HS-5 (cell line): ENCODE results near the gene PTPN6.

Source experiments
- DNase-seq: peaks from one replicate; pipeline ENCODE4 v3.0.0-alpha.2; 2012; ENCODE audit warnings: low read depth

PTPN6 gene

GRCh38 chr12:6956021-6956727, 5.0 kb downstream of the PTPN6 start:
- no peak for DNase-seq

DNA sequence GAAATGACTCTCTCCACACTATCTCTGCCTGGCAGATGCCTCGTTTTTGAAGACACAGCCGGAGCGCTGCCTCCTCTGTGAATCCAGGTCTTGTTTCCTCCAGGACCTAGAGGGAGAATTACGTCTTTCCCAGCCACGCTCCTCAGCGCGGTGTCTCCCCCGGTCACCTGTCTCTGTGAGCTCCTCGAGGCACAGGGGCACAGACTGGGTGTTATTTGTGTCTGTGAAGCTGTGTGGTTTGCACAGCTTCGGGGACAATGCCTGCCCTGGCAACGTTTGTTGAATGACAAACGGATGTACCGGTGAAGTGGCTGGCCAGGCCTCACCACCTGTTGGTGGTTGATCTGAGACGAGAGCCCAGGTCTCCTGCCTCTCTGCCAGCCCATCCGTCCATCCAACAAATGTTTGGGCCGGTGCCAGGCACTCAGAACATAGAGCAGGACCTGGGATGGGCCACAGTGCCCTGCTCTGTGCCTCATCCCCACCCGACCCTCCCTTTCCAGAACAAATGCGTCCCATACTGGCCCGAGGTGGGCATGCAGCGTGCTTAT, 6.1 kb downstream of the PTPN6 start:
- DNase-seq, result no peak

DNA sequence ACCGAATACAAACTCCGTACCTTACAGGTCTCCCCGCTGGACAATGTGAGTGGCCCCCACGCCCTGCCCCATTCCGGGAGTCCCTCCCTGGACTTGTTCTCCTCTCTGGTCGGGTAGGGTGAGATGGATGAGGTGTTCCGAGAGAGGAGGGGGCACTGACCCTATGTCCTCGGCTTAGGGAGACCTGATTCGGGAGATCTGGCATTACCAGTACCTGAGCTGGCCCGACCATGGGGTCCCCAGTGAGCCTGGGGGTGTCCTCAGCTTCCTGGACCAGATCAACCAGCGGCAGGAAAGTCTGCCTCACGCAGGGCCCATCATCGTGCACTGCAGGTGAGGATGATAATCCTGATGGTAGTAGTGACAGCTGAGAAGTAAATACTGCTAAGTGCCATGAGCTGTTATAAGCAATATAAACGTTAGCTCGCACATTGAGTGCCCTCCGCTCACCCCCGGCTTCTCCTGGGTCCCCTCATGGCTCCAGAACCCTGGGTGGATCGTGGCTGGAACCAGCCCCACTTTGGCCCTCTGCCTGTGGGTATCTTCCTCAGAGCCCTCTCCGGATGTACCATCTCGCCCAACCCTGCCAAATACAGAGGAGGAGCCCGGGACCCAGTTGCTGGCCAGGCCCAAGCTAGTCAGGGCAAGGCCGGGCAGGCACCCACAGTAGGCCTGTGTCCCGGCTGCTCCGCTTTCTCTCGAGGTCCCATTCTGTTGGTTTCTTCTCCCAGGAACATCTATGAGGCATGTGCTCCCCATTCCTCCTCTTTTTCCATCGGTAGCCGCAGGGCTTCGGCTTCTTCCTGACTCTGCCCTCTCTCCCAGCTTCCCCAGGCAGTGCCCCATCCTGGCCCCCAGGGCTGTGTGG, 6.8 kb downstream of the PTPN6 start:
- DNase-seq, result no peak

- no peak for DNase-seq
These were observed 7.5 kb downstream of the PTPN6 start for GRCh38 chr12:6958609-6959057.

DNA sequence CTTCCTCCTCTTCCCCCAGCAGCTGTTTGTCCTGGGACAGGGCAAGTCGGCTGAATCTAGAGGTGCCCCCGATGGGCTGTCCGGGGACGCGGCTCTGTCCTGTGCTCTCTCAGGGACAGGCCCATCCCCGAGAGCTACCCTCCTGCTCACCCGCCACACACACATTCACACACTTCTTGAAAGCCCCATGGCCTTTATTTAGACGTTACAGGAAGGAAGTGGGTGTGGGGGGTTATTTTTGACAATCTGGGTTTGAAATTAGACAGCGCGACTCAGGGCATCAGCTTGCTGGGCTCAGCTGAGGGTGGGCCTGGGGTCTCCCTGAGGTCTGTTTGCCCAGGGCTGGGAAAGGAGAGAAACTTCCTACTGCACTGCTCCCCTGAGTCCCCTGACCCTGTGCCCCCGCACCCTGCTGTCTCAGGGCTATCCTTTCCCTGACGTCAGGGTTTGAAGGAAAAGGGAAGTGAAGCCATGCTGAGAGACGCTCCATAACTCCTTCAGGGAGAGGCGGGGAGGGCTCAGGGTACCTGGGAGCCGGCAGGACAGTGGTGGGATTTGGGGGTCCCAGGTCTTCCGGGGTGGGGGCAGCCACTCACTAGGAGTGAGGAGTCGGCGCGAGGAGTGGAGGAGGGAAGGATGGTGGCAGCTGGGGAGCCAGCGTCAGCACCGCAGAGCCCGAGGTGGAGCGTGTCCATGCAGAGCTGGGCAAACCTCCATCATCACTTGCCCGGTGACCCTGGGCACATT, 8.1 kb downstream of the PTPN6 start:
- DNase-seq, result no peak

DNA sequence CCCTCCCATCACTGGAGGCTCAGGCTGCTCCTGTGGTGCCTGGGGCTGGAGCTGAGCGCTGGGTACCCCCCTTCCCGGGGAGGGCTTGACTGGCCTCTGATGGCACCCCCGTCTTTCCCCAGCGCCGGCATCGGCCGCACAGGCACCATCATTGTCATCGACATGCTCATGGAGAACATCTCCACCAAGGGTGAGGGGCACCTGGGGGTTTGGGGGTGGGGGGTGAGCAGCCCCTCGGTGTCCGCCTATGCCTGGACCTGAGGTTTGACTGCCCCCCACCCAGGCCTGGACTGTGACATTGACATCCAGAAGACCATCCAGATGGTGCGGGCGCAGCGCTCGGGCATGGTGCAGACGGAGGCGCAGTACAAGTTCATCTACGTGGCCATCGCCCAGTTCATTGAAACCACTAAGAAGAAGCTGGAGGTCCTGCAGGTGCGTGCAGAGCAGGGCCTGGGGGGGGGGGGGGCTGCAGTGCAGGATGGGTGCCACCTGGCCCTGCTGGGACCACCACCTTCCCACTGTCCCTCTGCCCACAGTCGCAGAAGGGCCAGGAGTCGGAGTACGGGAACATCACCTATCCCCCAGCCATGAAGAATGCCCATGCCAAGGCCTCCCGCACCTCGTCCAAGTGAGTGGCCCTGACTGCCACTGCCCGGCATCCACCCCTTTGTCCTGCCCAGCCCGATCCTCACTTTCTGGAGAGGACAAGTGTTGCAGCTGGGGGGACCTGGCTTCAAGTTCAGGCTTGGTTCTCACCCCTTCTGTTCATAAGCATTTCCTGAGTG, 8.8 kb downstream of the PTPN6 start:
- no peak for DNase-seq

- no peak for DNase-seq
These were observed 9.6 kb downstream of the PTPN6 start for GRCh38 chr12:6960593-6961277.

GRCh38 chr12:6961278-6961694, 10.1 kb downstream of the PTPN6 start:
- no peak for DNase-seq

- no peak for DNase-seq
These were observed 10.6 kb downstream of the PTPN6 start for GRCh38 chr12:6961695-6962284.

- DNase-seq, result no peak
These were observed 11.3 kb downstream of the PTPN6 start for GRCh38 chr12:6962285-6963015.

DNA sequence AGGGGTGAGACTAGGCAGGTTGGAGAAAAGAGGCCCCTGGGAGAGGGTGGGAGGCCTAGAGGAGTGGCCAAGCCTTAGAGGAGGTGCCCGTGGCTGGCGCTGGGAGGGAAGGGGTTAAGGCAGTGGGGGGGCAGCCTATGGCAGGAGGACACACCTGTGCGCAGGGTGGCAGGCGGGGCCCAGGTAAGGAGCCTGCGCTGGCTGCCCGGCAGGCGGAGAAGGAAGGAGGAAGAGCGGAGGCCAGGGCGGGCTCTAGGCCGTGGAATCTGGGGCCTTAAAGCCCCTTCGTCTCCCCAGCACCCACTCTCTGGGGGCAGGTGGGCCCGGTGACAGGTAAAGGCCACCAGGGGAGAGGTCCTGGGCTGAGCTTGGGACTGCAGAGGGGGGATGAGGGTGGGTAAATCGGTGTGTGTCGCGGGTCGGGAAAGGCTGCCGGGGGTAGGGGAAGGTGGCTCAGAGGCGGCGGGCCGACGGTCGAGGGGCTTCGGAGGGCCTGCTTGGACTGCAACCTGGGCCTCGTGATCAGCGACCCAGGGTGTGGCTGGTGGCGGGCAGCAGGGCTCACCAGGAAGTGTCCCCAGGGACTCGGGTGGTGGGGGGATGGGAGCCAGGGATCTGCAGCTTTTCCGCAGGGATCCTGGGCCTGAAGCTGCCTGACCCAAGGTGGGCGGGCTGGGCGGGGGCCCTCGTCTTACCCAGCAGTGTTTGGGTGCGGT, 12.0 kb downstream of the PTPN6 start:
- no peak for DNase-seq

DNA sequence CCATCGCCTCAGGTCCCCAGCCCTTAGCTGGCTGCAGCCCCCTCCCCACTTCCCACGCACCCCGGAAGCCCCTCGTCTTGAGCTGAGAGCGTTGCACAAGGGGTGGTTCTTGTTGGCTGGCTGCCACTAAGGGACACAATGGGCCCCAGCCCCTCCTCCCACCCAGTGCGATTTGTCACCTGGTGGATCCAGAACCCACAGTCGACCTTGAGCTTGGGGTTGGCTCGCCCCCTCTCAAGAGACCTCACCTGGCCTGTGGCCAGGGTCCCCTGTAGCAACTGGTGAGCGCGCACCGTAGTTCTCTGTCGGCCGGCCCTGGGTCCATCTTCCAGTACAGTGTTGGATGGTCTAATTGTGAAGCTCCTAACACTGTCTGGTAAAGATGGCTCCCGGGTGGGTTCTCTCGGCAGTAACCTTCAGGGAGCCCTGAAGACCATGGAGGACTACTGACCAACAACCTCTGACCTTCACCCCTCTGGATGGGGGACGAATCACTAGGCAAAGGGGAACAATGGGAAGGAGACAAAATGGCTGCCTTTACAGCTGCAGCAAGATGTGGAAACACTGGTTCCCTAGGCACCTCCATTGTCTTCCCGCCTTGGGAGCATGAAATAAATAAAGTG, 12.7 kb downstream of the PTPN6 start:
- no peak for DNase-seq

DNA sequence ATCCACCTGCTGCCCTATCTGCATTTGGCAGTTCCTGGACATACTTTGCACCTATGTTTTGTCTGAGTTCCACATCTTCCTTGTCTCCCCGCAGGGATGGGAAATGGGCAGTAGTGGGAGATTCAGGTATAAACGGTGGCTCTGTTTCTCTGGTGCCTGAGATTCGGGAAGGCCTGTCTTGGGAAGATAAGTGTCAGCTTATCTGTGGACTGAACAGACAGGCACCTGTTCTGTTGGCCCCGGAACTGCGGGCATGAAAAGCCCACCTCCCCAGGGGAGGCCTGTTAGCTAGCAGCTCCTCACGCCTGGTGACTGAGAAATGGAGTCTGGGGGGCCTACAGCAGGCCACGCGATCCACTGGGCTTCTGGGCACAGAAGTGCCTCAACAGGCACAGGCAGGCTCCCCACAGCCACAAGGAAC, 13.5 kb downstream of the PTPN6 start:
- no peak for DNase-seq

GRCh38 chr12:6965026-6965661, 14.0 kb downstream of the PTPN6 start:
- DNase-seq, result no peak

DNA sequence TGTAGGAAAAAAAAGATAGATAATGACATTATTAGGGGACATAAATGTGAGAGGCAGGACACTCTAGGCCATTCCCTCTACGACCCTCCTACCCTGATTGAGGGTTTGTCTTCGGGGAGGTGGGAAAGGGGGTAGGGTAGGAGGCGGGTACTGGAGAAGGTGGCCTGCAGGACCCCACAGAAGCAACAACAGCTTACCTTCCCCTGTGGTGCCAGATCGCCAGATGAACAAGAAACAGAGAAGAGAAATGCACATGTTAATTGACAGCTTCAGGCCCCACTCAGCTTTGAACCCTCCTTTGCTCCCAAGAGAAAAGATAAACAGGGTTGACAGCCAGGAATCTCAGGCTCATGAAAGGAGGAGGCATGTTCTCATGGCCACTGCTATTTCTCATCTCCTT, 14.6 kb downstream of the PTPN6 start:
- DNase-seq, result no peak

DNA sequence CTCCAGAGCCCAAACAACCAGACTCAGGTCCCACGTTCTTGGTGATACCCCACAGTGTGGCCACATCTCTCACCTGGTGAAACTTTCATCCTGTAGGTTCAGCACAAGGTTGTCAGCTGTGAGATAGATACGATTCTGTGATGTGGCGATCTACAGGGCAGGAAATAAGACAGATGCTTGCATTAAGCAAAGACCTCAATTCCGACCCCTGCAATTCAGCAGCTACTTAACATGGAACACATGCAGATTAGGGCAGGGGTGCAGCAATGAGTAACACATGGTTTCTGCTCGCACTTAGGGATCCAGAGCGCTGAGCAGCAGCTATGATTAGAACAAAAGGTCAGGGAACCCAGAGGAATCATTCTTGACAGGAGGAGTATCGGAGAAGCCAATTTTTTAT, 15.2 kb downstream of the PTPN6 start:
- no peak for DNase-seq

- no peak for DNase-seq
These were observed 16.5 kb downstream of the PTPN6 start for GRCh38 chr12:6967651-6968100.

DNA sequence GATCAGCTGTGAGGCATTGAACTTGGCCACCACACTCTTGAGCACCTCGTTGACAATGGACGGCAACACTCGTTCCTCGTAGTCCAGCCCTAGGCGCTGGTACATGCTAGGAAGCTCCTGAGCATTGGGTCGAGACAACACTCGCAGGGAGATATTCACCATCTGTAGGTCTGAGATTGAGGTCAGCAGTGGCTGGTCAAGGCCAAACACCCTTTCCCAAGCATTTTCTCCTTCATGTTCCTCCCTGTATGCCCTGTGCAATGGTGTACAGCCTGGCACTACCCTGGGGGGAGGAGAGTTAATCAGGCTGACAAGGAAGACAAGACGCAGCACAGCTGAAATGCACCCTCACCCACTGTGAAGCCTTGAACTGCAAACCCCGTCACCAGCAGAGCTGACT, 17.3 kb downstream of the PTPN6 start:
- DNase-seq, result no peak
